Stromal cell of bone marrow (primary cell): ENCODE data around the gene HOXD8.

Source experiments
- DNase-seq: peaks from one replicate; pipeline ENCODE4 v3.0.0-alpha.2; 2012; ENCODE audit warnings: low read depth

The HOXD8 gene

DNA sequence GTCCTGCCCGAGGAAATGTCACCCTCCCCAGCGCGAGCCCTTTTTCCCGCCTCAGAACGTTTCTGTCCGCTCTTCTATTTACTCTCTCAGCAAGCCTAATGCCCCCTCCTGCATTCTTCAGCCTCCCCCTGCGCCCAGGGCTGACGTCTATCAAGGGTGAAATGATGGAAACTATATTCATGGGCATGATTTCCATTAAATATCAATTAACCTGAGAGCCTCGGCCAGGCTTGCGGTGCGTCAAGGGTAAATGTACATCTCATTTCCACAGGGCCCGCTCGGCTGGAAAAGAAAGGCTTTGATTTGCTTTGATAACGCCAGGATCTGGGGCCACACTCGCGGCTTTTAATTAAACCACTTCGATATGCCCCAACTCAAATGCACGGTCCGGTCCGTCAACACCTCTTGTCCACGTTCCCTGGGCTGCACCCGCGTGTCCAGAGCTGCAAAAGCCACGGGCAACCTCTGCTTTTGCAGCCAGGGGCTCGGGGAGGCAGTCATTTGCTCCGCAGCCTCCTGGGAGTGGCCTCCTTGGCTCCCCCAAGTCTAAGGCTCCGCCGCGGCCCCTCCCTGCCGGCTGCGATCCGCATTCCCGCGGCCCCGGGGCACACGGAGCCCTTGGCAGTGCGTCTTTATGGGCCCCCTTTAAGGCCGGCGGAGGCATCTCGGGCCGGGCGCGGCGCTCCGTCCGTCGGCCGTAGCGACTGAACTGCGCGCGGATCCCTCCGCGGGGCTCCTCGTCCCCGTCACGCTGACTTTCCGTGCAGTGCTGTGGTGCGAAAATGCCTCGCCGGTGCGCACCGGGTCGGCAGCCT, at the start of gene HOXD8:
Gene HOXD8 (plus strand): TSS at position 724 of the 815 bp plus-strand sequence. CDS start 662 bp downstream, outside the sequence.
- peak; percentile 73 for DNase-seq

DNA sequence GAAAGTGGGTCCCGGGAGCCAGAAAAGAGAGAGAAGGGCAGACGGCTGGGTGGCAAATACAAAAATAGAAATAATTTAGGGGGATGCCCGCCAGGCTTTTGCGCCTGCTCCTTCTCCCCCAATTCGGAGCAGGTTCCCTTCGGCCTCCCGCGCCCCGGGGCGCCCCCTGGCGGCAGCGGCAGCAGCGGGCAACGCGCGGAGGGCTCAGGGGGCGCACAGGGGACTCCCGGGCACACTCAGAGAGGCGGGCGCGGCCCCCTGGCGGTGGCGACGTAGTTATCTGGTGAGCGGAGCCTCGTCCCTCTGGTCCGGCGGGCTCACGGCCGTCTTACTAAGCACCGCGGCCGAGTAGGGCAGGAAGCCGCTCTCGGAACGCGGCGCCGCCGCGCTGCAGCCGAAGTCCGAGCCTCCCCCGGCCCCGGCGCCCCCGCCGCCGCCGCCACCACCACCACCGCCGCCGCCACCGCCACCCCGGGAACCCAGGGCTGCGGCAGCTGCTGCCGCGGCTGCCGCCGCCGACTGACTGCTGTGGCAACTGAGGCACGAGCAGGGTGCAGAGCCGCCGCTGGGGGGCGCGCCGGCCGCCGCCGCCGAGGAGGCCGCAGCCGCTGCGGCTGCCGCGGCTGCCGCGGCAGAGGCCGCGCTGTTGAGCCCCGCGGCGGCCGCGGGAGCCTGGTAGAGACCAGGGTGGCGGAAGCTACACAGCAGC, 49.5 kb upstream of the HOXD8 start:
- no peak for DNase-seq

DNA sequence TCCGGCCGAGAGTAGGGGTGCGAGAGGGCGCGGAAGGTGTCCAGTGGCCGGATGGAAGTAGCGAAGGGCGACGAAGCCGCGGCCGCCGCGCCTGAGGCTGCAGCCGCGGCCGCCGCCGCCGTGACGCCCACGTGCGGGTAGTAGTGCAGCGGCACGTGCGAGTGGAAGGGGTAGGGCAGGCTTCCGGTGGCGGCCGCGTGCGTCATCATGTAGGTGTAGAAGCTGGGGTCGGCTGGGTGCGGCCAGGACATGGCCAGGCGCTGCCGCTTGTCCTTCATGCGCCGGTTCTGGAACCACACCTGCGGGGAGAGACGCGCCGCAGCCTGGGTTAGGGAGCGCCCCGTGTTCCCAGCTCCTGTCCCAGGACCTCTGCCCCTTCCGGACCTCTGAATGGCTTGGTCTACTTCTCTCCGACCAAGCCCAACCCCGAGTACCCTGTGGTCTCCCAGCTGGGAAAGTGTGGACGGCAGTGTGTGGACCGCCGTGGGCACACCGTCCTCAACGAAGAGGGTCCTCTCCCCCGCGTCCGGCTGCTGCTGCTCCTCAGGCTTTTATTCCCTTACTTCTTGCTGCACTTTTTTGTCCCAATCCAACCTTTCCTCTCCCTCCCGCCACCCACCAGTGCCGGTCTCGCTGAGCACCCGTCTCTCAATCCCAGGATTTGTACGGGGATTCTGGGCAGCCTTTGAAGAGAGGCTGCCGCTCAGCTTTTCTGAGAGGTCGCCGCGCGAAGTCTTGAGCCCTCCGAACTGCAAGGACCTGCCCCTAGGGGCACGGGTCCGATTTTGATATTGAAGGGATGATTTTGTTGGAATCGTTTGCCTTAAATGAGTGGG, 48.7 kb upstream of the HOXD8 start:
- DNase-seq, result no peak

DNA sequence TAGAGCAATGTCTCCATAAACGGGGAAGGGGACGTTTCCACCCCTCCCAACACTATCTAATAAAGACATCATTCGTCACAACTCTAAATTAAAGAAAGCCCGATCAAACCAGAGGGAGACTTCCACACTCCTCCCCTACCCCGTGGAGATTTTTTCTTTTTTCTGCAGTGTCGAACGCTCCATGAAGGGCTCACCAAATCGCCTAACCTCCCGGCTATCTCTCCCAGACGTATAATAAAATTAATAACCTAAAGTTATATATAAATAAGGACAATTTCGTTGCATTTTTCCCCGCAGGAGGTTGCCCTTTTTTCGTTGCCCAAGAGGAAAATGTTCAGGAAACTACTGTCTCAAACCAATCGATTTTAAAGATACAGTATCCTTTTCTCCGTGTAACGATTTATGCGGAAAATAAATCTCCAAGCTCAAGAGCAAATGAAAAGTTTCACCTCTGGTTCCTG, 48.1 kb upstream of the HOXD8 start:
- DNase-seq, result no peak

DNA sequence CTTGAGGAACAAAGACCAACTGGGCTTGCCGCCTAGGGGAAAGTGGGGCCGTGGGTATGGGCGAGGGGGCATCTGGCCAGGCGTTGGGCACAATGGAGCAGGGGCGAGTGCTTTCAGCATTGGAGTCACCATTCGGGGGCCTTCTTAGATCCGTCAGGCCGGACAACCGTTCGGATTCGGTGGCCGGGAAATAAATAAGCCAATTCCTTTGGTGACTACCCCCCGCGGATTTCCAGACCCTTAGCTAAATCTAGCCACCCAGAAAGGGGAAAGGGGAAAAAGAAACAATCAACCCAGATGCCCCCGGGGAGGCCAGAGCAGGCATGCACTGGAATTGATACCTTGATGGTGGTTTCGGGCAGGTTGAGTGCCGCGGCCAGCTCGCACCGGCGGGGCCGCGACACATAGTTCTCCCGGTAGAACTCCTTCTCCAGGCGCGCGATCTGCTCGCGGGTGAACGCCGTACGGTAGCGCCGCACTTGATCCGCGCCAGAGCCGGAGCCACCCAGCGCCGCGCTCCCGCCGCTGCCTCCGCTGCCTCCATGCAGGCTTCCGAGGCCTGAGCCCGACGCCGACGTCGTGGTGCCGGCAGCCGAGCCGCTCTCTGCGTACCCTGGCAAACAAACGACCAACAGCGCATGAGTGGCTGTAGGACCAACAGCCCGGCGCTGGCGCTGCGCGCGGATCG, 47.5 kb upstream of the HOXD8 start:
- DNase-seq, result no peak

DNA sequence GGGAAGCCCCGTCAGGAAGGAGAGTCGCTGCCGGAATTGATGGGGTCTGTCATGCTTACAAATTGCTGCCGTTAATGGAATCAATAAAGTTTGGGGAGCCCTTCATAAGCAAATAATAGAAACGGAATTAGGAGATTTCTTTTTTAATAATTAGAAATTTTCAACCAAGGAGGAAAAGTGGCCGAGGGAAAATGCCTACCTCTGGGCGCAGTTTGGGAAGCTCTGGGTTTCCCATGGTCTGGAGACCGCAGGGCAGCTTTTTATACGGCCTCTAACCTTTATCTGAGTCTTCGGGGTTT, 47.0 kb upstream of the HOXD8 start:
- DNase-seq, result no peak

DNA sequence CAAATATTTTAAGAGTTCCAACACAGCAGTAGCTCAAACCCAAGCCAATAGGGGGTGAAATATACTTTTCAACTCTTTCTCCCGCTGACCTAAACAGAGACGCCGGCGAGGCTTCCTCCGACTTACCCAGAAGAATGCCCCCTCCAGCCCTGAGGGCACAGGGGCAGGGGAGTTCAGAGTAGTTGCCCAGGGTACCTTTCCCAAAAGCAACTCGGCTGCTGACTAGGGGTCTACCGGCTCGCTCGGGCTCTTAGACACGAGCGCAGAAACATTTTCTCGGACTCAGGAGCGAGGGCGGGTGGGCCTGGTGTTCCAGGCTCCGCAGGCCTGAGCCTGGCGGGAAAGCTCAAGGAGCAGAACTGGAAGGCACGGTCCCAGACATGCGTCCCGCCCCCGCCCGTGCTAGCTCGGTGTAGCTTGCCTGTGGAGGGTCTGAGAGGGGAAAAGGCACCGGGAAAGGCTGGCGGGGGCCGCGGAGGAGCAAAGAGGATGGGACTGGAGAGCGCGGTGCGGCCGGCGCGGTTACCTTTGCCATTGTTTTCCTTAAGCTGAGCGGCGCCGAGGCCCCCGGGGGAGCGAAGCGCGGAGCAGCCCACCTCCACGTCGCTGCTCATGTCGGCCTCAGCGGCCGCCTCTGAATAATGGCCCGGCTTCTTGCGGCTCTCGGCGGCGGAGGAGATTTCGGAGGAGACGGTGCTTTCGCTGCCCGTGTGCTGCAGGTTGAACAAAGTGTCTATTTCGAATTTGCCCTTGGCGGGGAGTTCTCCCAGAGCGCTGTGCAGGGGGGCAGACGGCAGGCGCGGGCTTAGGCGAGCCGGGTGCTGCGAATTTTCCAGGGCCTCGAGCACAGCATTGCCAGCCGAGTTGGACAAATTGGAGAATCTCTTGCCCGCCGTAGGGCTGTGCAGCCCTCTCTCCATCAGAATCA, 46.4 kb upstream of the HOXD8 start:
- no peak for DNase-seq

DNA sequence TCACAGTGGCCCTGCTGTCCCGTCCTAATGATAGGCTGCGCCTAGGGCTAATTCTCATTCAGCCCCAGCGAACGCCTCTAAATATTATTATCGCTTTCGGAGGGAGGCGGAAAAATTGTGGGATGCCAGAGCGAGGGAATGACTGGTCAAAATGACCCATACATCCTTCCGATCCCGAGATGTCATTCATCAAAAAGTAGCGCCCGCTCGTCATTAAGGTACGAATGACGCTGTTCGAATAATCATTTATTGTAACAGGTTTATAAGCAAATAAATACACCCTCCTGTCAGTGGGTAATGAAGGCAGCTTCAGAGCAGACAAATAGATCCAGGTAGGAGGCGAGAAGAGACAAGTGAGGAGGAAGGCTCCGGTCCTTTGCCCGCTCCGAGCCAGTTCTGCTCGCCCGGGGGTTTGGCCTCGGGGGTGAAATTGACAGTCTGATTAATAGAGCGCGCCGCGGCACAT, 45.7 kb upstream of the HOXD8 start, which contains the start of gene EVX2:
Gene EVX2 (minus strand): TSS at position 167 of the 466 bp plus-strand sequence. CDS start 186 bp downstream, outside the sequence.
- DNase-seq, result no peak

DNA sequence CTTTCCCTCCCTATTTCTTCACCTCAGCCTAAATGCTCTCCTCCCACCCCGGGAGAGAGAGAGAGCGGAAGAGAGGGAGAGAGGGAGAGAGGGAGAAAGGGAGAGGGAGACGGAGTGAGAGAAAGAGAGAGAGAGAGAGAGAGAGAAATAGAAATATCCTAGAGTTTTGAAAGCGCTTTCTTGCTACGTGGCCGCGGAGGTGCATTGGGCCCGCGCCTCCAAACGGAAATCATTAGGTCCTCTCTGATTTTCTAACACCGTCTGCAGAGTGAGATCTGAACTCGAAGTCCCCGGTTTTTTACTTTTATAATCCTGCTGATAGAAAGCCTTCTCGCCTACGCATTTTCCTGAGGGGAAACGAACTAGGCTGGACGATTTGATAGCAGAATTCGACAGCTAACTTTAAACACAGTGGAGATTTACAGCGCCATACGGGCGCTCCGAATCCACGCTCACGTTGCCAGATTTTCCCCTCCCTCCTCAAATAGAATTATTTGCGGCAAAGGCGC, 44.8 kb upstream of the HOXD8 start:
- no peak for DNase-seq

DNA sequence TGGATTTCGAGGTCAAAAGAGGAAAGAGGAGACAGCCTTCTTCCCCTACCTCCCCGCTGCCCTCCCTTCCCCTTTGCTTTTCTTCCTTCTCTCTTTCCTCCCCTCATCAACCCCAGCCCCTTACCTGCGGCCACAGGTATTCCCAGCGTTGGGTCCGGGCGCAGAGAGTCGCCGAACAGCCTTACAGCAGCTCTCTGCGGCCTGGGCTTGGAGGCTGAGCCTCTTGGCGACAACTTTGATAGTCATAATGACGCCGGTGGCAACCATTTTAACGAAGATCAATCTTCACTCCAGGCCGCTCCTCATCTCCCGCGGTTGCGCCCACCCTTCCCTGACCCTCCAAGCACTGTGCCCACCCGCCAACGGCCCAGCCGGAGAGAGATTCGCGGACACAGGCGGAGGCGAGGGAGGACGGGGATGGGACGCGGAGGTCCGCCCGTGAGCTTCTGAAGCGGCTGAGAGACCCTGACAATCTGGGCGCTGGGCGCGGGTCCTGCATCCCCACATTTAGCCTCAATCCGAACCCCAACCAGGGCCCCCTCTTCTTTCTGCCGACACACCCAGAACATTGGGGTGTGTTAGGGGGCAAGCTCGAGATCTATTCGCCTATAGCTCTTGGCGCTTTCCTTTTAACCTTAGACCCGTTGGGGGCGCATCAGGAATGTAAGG, 44.3 kb upstream of the HOXD8 start:
- no peak for DNase-seq

DNA sequence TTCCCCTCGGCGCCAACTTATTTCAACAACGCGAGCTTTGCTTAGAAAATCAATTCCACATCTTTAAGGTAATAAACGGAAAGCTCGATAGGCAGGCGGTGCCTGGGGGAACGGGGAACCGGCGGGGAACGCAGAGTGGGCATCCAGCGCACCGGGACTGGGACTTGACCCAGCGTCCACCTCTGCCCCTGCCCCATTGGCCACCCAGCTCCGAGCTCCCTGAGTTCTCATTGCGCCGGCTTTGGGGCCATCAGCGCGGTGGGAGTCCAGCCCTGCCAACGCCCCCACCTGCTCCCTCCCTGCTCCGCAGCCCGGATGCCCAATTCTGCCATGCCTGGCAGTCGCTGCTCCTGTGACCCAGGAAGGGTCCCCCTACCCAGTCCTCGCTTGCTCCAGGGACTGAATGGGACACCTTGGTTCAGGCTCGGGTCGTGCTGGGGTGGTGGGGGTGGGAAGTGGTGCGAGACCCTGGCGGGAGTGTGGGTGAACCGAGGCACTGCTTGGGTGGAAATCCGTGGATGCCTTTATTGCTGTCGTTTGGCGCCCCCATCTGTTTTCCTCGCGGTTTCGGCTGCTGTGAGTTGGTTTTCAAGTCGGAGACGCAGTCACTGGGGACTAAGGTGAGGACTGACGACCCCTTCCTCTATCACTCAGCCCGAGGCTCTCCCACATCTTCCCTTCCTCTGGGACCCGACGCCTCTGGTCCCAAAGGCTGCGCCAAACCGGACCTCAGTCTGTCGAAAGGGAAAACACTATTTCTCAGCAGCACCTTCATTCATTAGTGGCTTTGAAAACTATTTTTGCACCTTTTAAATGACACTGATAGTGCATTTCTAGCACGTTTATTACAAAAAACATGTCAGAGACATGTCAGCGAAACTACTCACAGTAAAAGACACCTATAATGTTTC, 43.4 kb upstream of the HOXD8 start:
- DNase-seq, result no peak

DNA sequence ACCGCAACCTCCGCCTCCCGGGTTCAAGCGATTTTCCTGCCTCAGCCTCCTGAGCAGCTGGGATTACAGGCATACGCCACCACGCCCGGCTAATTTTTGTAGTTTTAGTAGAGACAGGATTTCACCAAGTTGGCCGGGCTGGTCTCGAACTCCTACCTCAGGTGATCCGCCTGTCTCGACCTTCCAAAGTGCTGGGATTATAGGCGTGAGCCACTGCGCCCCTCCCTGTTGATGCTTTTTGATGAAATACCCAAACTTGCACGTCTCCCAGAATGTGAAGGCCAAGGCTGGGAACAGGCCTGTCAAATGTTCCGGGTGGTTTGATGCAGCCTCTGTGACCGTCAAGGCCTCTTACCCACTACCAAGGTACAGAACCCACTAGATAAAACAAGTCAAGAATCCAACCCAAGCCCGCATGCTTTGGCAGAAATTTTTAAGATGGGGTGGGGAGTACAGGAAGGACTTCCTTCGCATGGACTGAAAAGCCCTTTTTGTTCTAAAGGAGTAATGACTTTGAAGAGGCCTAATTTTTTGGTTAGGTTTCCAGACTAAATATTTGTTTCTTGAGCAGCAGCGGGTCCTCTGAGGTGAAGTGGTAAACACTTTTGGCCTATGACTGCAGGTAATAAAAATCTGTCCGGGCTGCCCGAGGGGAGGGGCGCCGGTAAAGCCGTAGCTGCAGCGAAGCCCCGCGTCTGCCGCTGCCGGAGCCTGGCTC, 42.0 kb upstream of the HOXD8 start:
- DNase-seq, result no peak

DNA sequence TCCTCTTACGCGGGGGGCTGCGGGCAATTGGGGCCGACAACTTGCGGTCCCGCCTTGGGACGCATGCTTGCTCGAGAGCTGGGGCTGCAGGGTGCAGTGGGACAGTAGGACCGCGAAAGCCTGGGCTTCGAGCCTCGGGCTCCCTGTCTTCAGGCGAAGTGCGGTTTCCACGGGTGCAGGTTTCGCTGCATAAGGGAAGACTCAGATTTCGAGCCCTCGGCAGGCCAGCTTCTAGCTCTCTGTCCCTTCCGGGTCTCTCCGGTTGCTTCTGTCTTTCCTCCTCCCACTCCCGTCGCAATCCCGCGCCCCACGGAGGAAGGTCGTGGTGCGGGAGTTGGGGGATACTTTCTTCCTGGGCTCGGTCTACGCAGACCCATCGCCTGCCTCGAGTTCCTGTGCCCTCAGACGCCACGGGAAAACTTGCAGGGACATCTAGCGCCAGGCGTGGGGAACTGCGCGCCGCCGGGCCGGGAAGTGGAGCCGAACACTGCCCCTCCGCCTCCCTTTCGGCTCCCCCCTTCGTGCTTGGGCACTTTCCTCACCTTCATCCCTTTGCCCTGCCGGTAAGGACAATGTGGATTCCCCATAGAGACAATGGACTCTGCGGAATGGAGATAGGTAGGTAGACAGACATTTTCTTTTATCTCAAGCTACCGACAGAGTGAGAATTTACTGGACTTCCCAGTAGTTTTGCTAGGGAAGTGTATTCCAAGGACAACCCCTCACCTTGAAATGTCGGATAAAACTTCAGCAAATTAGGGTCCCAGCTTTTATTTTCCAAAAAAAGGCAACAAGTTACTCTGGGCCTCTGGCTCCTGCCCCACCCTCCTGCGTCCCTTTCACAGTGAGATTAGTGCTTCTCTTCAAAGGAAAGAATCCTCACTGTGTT, 41.2 kb upstream of the HOXD8 start:
- no peak for DNase-seq

DNA sequence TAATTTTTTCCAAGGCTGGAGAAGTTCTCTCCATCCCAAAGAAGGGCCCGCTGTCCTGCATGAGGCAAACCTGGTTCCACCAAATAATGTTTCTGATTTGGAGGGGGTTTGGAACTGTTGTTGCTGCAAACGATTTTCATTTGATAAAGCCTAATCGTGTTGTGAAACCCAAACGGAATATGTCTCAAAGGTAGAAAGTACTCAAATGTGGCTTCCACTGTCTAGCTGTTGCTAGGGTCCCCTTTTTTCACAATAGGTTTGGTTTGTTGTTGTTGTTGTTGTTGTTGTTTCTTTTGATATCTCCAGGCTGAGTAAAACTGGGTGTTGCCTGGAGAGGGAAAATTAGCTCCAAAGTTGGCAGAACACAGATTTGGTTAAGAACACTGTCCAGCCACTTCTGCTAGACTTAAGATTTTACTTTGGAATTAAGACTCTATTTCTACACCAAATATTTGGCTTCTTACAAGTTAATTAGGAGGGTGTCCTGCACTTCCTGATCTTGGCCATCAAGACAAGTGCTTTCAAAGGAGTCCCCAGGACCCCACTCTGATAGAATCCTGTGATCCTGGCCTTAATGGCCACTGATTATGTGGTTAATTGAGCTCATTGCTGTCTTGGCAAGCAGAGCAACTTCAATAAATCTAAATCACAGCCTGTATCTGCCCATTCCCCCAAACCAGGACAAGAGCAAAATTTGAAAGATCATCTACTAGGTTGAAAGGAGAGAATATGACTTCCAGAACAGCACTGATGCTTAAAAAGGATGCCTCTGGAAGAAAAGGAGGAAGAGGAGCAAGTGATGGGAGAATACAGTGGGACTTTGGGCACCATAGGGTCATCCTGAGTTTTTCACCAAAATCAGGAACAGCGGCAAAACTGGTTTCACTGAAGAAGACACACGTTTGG, 40.3 kb upstream of the HOXD8 start:
- no peak for DNase-seq

DNA sequence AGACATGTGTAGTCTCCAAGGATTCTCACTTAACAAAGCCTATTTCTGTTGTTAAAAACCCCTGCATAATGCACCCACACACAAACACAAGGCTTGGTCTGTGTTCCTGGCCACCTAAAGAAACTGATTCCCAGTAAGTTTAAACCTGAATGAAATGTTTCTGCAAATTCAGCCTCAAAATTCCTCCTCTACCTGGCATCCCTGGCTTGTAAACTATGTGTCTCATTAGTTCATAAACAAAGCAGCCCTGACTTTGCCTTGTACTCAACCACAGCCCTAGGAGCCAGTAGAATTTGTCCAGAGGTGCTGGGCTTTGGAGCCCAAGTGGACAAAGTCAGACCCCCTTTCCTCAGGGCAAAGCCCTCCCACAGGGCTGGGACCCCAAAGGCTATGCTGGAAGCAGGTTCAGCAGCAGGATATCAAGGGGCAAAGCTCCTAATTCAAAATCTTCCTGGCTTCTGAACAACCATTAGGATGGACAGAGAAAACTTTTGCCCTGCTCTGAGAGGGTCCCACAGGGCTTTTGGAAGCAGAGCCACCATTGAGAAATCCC, 39.6 kb upstream of the HOXD8 start:
- DNase-seq, result no peak

DNA sequence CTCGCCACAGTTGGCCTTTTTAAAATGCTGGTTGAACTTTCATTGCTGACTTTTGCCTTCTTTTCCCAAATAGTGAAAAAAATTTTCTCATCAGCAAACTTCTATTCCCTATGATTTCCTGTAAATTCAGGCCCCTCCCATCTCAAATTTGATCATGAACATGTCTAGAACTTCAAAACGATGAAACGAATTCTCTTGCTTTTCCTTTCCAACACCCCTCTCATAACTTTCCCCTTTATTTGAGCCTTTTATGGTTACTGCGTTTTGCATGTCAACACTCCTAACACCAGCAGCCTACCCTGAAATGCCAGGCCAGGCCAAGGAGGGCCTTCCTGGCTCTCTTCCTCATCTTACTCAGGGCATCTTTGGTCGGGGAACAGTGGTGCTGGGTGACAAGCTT, 38.6 kb upstream of the HOXD8 start:
- no peak for DNase-seq
